ENCODE results near the gene MFNG.
A peak's percentile ranks its signal among the peaks of the same experiment; 100 is the strongest.

The MFNG gene

GRCh38 chr22:37419370-37419968, 66.7 kb downstream of the MFNG start:
- Histone ChIP-seq H4K20me1 (peaks cover 0 to 90% (median 37%) of the 10 kb centered on the region in 11 experiments; a peak in 16 of 22 replicates), H3K9me3 (replicated peaks in 1 of 11) (no peaks in the 10 kb centered on the region), H3K9ac (0 out of 22 replicates have a peak overlapping the region, but pooled peaks of 1 of the 11 experiments have one; percentile 13), H3K4me1 (peaks cover 32 to 59% (median 51%) of the 10 kb centered on the region in 10 experiments), H3K4me3 (peak overlapping the region; percentile 38 to 63 (median 48); a peak in 17 of 20 replicates), H3K27me3 (peaks cover 74 to 100% (median 82%) of the 10 kb centered on the region in 11 experiments), H3K27ac (no peak overlapping the region), H3K36me3 (no peaks in the 10 kb centered on the region), H3K4me2 (peak overlapping the region; percentile 61 to 94 (median 81))
- TF ChIP-seq Cebpa-rat (IDR thresholded peaks at IDR 0.05) = no peak
